Measurements from ENCODE around the gene PSD. TPM values are rescaled to one million over a fixed set of nuclear protein-coding genes. Genes with fewer than 3 reads are reported as not detected.

PSD gene
- total and polyA plus RNA-seq, 9 of the 15 experiments (the other 6 are each of a cell fraction or from before 2014, with no cell fraction given) = 0.11 to 1.7 (median 0.54) TPM; not detected in 2

DNA sequence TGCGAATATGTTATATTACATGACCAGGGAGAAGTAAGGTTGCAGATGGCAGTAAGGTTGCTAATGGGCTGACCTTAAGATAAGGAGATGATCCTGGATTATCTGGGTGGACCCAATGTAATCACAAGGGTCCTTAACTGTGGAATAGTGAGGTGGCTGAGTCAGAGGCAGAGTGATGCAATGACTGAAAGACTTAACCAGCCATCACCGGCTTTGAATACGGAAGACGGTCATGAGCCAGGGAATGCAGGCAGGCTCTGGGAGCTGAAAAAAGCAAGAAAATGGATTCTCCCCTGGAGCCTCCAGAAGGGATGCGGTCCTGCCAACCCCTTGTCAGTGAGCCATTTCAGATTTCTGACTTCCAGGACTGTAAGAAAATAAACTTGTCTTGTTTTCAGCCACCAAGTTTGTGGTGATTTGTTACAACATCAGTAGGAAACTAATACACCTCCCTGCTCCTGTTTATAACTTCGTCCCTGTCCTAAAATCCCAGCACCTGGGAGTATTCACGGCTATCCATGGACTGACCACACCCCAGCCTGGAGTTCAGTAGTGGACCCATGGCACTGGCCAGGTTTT lies 37.4 kb upstream of the PSD start (continued):
- TF ChIP-seq FIP1L1 (IDR thresholded peaks at IDR 0.05; ENCODE audit: low read depth, low read length, poor library complexity, severe bottlenecking) (no peak), ZNF175 (CRISPR knock-in tag; IDR thresholded peaks at IDR 0.05; ENCODE audit: low read depth) (peak; percentile 95), TFAP4 (CRISPR knock-in tag; IDR thresholded peaks at IDR 0.05; ENCODE audit: borderline replicate concordance) (no peak), ZNF3 (CRISPR knock-in tag; IDR thresholded peaks at IDR 0.05) (no peak), POLR3G (IDR thresholded peaks at IDR 0.05; ENCODE audit: extremely low read depth, insufficient read length, insufficient replicate concordance) (no peak), ARHGAP35 (IDR thresholded peaks at IDR 0.05; ENCODE audit: partially characterized antibody) (no peak), NFYB (IDR thresholded peaks at IDR 0.05; ENCODE audit: extremely low read depth, insufficient read length) (no peak), YY1 (IDR thresholded peaks at IDR 0.05; ENCODE audit: borderline replicate concordance in 1 of 3, control insufficient read depth in 1 of 3, extremely low read depth in 1 of 3, insufficient read depth in 3 of 3, insufficient read length in 1 of 3, insufficient replicate concordance in 2 of 3, low read depth in 1 of 3, low read length in 2 of 3) (peak in 1 of 3 experiments; percentile 33), U2AF2 (optimal IDR thresholded peaks at IDR 0.05; ENCODE audit: low read depth, low read length) (no peak), USF2 (CRISPR knock-in tag; IDR thresholded peaks at IDR 0.05) (no peak), HDAC1 (IDR thresholded peaks at IDR 0.05) (peak in 1 of 2 experiments; percentile 70; a peak in 2 of 4 replicates), GTF2A2 (tag; IDR thresholded peaks at IDR 0.05) (no peak)
- TF ChIP-seq, protein P1, sequence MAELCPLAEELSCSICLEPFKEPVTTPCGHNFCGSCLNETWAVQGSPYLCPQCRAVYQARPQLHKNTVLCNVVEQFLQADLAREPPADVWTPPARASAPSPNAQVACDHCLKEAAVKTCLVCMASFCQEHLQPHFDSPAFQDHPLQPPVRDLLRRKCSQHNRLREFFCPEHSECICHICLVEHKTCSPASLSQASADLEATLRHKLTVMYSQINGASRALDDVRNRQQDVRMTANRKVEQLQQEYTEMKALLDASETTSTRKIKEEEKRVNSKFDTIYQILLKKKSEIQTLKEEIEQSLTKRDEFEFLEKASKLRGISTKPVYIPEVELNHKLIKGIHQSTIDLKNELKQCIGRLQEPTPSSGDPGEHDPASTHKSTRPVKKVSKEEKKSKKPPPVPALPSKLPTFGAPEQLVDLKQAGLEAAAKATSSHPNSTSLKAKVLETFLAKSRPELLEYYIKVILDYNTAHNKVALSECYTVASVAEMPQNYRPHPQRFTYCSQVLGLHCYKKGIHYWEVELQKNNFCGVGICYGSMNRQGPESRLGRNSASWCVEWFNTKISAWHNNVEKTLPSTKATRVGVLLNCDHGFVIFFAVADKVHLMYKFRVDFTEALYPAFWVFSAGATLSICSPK (IDR thresholded peaks at IDR 0.05; ENCODE audit: borderline replicate concordance) = no peak
- TF ChIP-seq, protein P2, sequence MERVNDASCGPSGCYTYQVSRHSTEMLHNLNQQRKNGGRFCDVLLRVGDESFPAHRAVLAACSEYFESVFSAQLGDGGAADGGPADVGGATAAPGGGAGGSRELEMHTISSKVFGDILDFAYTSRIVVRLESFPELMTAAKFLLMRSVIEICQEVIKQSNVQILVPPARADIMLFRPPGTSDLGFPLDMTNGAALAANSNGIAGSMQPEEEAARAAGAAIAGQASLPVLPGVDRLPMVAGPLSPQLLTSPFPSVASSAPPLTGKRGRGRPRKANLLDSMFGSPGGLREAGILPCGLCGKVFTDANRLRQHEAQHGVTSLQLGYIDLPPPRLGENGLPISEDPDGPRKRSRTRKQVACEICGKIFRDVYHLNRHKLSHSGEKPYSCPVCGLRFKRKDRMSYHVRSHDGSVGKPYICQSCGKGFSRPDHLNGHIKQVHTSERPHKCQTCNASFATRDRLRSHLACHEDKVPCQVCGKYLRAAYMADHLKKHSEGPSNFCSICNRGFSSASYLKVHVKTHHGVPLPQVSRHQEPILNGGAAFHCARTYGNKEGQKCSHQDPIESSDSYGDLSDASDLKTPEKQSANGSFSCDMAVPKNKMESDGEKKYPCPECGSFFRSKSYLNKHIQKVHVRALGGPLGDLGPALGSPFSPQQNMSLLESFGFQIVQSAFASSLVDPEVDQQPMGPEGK (CRISPR knock-in tag; IDR thresholded peaks at IDR 0.05; ENCODE audit: borderline replicate concordance) = peak; percentile 20; the same call in 1 of the 2 replicates
- TF ChIP-seq, protein P3, sequence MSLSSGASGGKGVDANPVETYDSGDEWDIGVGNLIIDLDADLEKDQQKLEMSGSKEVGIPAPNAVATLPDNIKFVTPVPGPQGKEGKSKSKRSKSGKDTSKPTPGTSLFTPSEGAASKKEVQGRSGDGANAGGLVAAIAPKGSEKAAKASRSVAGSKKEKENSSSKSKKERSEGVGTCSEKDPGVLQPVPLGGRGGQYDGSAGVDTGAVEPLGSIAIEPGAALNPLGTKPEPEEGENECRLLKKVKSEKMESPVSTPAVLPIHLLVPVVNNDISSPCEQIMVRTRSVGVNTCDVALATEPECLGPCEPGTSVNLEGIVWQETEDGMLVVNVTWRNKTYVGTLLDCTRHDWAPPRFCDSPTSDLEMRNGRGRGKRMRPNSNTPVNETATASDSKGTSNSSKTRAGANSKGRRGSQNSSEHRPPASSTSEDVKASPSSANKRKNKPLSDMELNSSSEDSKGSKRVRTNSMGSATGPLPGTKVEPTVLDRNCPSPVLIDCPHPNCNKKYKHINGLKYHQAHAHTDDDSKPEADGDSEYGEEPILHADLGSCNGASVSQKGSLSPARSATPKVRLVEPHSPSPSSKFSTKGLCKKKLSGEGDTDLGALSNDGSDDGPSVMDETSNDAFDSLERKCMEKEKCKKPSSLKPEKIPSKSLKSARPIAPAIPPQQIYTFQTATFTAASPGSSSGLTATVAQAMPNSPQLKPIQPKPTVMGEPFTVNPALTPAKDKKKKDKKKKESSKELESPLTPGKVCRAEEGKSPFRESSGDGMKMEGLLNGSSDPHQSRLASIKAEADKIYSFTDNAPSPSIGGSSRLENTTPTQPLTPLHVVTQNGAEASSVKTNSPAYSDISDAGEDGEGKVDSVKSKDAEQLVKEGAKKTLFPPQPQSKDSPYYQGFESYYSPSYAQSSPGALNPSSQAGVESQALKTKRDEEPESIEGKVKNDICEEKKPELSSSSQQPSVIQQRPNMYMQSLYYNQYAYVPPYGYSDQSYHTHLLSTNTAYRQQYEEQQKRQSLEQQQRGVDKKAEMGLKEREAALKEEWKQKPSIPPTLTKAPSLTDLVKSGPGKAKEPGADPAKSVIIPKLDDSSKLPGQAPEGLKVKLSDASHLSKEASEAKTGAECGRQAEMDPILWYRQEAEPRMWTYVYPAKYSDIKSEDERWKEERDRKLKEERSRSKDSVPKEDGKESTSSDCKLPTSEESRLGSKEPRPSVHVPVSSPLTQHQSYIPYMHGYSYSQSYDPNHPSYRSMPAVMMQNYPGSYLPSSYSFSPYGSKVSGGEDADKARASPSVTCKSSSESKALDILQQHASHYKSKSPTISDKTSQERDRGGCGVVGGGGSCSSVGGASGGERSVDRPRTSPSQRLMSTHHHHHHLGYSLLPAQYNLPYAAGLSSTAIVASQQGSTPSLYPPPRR (CRISPR knock-in tag; IDR thresholded peaks at IDR 0.05; ENCODE audit: borderline replicate concordance) = no peak
